ENCODE data around the gene NFKBIB. TPM values are rescaled to one million over a fixed set of nuclear protein-coding genes. Genes with fewer than 3 reads are reported as not detected.

Gene NFKBIB
- total RNA-seq, 1 donor, result 12.7 TPM

DNA sequence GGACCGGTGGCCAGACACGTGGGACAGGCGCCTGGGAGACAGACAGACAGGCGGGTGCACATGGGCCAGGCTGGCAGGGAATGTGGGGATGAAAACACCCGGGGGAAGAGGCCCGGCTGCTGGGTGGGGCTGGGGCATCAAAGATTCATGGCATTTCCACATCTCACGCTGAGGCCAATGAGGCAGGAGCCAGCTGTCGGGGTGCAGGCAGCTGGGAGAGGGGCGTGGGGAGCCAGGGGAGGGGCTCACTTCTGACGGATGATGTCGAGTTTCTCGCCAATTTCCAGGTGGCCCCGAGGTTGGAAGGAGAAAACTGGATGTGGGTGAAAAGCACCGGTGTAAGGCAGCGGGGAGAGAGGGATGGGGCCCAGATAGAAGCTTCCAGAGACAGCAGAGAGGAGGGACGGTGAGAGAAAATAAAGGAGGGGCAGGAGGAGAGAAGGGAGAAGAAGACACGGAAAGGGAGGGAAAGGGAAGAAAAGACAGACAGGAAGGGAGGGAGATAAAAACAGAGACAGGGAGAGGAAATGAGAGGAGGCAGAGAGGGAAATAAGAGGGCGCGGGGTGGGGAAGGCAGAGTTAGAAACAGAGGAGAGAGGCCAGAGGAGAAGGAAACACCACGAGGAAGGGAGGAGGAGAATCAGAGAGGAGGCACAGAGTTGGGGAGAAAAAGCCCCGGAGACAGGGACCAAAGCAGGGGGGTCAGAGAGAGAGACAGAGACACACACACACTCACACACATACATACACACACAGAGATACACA, 20.2 kb downstream of the NFKBIB start:
- no peaks in the 10 kb centered on the region for H3K79me2 ChIP-seq (ENCODE audit: insufficient read depth, low read length)
- no peaks in the 10 kb centered on the region for H3K4me1 ChIP-seq (ENCODE audit: insufficient read depth, low read length)
- TF ChIP-seq, protein P1, sequence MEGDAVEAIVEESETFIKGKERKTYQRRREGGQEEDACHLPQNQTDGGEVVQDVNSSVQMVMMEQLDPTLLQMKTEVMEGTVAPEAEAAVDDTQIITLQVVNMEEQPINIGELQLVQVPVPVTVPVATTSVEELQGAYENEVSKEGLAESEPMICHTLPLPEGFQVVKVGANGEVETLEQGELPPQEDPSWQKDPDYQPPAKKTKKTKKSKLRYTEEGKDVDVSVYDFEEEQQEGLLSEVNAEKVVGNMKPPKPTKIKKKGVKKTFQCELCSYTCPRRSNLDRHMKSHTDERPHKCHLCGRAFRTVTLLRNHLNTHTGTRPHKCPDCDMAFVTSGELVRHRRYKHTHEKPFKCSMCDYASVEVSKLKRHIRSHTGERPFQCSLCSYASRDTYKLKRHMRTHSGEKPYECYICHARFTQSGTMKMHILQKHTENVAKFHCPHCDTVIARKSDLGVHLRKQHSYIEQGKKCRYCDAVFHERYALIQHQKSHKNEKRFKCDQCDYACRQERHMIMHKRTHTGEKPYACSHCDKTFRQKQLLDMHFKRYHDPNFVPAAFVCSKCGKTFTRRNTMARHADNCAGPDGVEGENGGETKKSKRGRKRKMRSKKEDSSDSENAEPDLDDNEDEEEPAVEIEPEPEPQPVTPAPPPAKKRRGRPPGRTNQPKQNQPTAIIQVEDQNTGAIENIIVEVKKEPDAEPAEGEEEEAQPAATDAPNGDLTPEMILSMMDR (IDR thresholded peaks at IDR 0.05; ENCODE audit: extremely low read depth, low read depth, low read length), result no peak
- DNase-seq (ENCODE audit: insufficient read length, low spot score, missing footprints), result no peak
- H3K36me3 ChIP-seq (ENCODE audit: insufficient read depth, low read length), result peaks cover 18% of the 10 kb centered on the region
- H3K27me3 ChIP-seq (ENCODE audit: insufficient read depth, low read length), result no peaks in the 10 kb centered on the region
- H2AFZ ChIP-seq (ENCODE audit: low read length), result no peak overlapping the region
- no peaks in the 10 kb centered on the region for H3K9me3 ChIP-seq (ENCODE audit: low read depth, low read length)
- H3K4me3 ChIP-seq (ENCODE audit: insufficient read depth, low read length), result no peak overlapping the region
- H4K20me1 ChIP-seq (ENCODE audit: insufficient read depth, low read length), result no peaks in the 10 kb centered on the region
- H3K27ac ChIP-seq (ENCODE audit: low read depth, low read length), result no peak overlapping the region
- H3K4me2 ChIP-seq (ENCODE audit: insufficient read depth, low read length), result no peak overlapping the region

DNA sequence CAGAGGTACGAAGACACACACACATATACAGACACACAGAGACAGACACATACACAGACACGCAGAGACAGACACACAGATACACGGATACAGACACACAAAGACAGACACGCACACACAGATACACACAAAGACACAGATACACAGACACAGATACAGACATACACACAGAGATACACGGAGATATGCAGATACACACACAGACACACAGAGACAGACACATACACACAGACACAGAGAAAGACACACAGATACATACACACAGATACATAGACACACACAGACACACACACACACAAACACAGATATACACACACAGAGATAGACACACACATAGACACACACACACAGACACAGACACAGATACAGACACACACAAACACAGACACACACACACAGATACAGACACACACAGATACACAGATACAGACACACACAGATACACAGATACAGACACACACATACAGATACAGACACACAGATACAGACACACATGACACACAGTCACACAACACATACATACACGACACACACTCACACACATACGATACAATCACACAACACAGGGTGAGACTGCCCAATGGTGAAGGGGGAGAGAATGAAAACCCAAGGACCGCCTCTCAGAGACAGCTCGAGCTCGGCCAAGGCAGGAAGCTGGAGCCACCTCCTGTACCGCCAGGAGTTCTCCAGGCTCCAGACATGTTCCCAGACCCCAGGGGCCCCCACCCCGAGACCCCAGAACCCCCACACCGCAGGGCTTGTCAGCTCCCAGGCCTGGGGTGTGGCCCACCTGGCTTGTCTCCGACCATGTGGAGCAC, 21.0 kb downstream of the NFKBIB start:
- DNase-seq (ENCODE audit: insufficient read length, low spot score, missing footprints), result no peak
- no peak overlapping the region for H3K27ac ChIP-seq (ENCODE audit: low read depth, low read length)
- no peak overlapping the region for H2AFZ ChIP-seq (ENCODE audit: low read length)
- H3K4me1 ChIP-seq (ENCODE audit: insufficient read depth, low read length), result no peaks in the 10 kb centered on the region
- H3K4me2 ChIP-seq (ENCODE audit: insufficient read depth, low read length), result no peak overlapping the region
- H3K4me3 ChIP-seq (ENCODE audit: insufficient read depth, low read length), result no peak overlapping the region
- no peaks in the 10 kb centered on the region for H4K20me1 ChIP-seq (ENCODE audit: insufficient read depth, low read length)
- H3K79me2 ChIP-seq (ENCODE audit: insufficient read depth, low read length), result no peaks in the 10 kb centered on the region
- no peaks in the 10 kb centered on the region for H3K27me3 ChIP-seq (ENCODE audit: insufficient read depth, low read length)
- TF ChIP-seq, protein P1 (IDR thresholded peaks at IDR 0.05; ENCODE audit: extremely low read depth, low read depth, low read length), result no peak
- no peaks in the 10 kb centered on the region for H3K9me3 ChIP-seq (ENCODE audit: low read depth, low read length)
- H3K36me3 ChIP-seq (ENCODE audit: insufficient read depth, low read length), result peaks cover 23% of the 10 kb centered on the region

DNA sequence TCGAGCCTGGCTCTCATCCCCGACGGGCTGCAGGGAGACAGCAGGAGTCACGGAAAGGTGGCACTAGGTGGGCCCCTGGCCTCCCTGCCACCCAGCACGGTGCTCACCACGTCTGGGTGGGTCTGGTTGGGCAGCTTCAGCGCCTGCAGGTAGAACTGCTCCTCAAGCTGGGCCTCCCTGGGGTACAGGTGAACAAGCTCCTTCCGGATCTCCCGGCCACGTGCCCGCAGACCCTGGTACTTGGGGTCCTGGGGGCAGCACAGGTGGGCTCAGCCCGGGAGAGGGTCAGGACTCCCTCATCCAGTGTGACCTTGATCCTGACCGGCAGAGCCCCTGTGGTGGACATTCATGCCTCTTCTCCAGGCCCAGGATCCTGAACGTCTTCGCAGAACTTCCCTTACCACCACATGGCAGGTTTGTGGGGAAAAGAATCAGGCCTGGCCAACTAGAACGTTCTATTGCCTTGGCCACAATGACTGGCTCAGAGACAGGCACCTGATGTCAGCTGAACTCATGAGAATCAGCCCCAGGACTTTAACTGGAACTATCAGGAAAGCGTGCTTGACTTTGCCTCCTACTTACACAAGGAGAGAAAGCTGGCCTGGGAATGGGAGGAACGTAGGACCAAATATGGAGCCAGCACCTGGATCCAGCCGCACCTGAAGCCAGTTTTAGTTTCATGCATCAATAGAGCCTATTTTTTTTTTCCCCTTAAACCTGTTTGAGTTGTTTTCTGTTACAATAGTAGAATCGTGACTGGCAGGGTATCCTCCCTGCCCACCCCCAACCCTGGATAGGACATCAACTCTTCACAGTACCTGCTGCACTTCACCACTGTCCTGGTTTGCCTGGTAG, 21.9 kb downstream of the NFKBIB start:
- Histone ChIP-seq H3K36me3 (ENCODE audit: insufficient read depth, low read length) (peaks cover 23% of the 10 kb centered on the region), H3K4me2 (ENCODE audit: insufficient read depth, low read length) (no peak overlapping the region), H2AFZ (ENCODE audit: low read length) (no peak overlapping the region), H3K27me3 (ENCODE audit: insufficient read depth, low read length) (no peaks in the 10 kb centered on the region), H3K4me1 (ENCODE audit: insufficient read depth, low read length) (no peaks in the 10 kb centered on the region), H4K20me1 (ENCODE audit: insufficient read depth, low read length) (no peaks in the 10 kb centered on the region), H3K4me3 (ENCODE audit: insufficient read depth, low read length) (no peak overlapping the region), H3K9me3 (ENCODE audit: low read depth, low read length) (no peaks in the 10 kb centered on the region), H3K27ac (ENCODE audit: low read depth, low read length) (no peak overlapping the region), H3K79me2 (ENCODE audit: insufficient read depth, low read length) (no peaks in the 10 kb centered on the region)
- TF ChIP-seq, protein P1 (IDR thresholded peaks at IDR 0.05; ENCODE audit: extremely low read depth, low read depth, low read length), result no peak
- DNase-seq (ENCODE audit: insufficient read length, low spot score, missing footprints), result no peak

All from osteoblast (primary cell).